GM19463 (cell line): ENCODE results near the gene RIPK3.
"Not testable (repeated sequence)": the region's sequence is repeated elsewhere in the genome, so short reads cannot be mapped to it uniquely, and the experiment has no call there.

Source experiments
- ATAC-seq: cut with Tn5 transposase; IDR thresholded peaks from one replicate; pipeline ENCODE4 v1.9.1; 2021; ENCODE audit warnings: mild to moderate bottlenecking, moderate library complexity; ENCODE audit not compliant: unreplicated experiment

Gene RIPK3

DNA sequence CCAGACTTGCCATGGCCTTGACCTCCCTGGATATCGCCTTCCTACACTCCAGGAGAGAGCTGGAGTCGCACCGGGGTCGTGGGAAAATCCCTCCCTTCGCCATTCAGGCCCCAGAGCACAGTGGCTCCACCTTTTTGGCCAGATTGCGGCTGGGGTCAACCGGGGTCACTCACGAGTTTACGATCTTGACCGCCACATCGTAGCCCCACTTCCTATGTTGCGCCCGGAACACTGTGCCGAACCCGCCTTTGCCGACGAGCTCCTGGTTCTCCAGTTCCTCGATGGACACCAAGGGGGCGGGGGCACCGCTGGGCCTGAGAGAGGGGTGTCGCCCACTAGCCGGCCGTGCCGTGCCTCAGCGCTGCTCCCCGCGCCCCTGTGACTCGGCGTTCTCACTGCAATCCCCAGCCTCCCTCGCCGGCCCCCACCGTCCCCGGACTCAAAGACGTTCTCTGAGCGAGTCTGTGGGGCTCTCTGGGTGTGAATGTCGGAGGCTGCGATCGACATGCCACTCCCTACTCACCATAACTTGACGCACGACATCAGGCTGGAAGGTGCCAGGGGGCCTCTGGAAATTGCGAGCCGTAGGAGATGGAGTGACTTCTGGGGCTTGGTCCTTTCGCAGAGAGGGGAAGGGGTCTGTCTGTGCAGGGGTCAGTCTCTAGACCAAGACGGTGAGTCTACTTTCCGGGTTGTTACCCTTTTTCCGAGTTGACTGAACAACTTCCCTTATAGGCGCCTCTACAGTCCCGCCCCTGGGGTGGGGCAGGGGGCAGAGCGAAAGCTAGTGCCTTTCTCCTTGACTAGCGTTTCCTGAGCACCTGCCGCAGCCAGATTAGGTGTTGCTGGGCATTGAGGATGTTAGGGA lies at the start of gene RIPK3:
RIPK3 (minus strand) TSS at position 708 of the 868 bp plus-strand sequence; CDS start at position 543, 165 bp downstream.
- peak; percentile 90 for ATAC-seq

DNA sequence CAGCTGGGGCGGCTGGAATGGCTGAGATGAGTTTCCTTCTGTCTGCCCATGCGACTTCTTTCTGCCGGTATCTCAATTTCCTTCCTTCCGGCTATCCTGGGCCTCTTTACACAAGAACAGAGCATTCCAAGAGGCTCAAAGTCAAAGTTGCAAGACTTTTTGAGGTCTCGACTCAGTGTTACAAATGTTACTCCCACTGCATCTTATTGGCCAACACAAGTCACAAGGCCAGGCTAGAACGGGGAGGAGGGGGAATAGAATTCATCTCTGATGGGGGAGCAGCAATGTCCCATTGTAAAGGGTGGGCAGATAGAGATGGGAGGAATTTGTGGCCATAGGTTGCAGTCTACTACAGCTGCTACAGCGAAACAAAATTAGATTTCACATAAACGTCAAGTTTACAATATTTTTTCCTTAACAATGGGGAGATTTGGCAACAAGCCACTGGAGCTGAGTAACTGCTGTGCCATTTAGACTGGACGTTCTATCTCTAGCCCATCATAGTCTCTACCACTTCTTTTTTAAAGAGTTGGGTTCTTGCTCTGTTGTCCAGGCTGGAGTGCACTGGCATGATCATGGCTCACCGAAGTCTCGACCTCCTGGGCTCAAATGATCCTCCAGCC lies 49.5 kb upstream of the RIPK3 start:
- ATAC-seq, result no peak

DNA sequence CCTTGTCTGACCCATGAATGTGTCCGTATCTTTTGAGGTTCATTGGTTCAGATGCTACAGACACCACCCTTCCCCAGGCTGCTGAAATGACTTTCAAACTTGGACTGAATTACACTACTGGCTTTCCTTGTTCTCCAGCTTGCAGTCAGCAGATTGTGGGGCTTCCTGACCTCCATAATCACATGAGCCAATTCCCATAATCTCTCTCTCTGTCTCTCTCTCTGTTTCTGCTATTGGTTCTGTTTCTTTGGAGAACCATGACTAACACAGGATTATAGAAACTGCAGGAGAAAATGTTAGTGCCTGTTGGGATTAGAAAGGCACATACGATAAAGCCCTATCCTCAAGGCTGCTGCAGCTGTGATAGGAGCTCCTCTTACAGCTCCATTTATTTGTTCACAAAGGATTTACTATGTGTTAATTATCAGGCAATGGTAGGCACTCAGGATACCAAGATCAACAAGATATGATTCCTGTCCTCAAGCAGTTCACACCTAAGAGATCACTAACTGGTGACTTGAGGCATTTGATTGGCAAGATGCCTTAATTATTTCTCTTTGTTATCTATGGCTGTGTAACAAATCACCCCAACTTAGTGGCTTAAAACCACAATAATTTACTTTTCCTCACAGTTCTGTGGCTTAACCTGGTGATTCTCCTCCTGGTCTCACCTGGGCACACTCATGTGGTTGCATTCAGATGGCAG lies 48.8 kb upstream of the RIPK3 start:
- no peak for ATAC-seq

DNA sequence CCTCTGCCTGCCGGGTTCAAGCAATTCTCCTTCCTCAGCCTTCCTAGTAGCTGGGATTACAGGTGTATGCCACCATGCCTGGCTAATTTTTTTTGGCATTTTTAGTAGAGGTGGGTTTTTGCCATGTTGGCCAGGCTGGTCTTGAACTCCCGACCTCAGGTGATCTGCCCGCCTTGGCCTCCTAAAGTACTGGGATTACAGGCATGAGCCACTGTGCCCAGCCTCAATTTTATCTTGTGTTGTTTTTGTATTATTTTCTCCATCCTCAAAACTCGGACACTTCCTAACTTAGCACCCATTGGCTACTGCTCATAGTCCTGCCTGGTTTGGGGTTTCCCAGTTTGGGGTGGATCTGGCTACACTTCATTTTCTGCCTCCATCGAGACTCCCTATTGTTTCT lies 47.8 kb upstream of the RIPK3 start:
- ATAC-seq, result not testable (repeated sequence)

DNA sequence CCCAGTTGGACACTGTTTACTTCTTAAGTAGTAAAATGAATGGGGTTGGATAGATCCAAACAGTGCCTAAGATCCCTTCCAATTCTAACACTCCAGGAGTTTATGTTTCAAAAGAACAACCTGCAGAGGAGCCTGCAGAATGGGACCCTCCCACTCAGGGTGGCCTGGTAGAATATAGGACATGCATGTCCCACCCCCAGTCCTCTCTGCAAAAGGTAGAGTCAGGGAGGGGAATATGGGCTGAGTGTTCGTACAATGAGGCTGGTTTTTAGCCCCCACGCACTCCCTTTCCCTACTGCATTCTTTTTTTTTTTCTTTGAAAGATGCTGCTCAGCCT lies 47.2 kb upstream of the RIPK3 start:
- ATAC-seq, result no peak

DNA sequence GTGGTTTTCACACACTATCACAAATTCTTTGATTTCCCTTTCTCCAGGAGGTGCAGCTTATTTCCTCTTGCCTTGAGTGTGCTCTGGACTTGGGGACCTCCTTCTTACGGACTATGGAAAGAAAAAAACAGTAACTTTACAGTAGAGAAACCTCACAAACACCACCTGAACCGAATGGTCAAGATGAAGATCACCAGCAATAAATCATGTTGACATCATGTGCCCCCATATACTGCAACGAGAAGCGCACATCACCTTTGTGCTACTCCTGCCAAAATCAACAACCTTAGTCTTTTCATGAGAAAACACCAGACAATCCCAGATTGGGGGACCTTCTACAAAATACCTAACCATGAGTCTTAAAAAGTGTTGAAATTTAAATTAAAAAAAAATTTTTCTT lies 45.7 kb upstream of the RIPK3 start:
- ATAC-seq, result no peak

- no peak for ATAC-seq
These were observed 44.4 kb upstream of the RIPK3 start for GRCh38 chr14:24384169-24384568.

DNA sequence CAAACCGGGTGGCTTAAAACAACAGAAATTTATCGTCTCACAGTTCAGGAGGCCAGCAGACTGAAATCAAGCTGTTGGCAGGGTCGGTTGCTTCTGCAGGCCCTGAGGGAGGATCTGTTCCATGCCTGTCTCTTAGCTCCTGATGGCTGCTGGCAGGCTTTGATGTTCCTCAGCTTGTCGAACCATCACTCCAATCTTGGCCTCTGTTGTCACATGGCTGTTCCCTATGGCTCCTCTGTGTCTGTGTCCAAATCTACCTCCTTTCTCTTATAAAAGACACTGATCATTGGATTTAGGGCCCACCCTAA lies 42.2 kb upstream of the RIPK3 start:
- no peak for ATAC-seq

DNA sequence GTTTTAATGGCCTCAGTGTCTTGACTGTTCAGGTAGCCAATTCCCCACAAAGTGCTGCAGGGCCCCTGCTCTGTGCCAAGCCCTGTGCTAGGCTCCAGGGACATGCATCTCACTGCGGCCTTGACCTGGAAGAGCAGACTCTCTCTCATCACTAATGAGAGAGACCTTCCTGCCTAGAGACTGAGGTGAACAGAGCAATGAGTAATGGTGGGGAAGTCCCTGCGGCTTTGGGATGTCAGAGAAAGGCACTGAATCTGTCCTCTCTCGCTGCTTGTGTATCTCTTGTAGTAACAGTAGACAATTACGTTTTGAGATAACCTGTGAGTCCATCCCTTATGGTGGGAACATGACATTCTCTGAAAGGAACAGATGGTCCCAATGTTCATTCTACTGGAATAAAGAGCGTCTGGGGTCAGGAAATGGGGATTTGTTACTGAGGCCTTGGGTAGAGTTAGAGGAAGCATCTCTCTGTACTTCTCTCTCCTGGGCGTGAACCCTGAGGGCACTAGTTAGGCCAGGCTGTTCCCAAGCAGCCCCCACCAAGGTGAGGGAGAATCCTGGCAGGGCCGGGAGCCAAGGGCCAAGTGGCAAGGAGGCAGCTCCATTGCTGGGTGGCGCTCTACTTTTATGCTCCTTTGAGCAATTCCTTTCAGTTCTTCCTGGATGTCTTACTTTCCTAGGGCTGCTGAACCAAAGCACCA lies 41.7 kb upstream of the RIPK3 start:
- no peak for ATAC-seq

DNA sequence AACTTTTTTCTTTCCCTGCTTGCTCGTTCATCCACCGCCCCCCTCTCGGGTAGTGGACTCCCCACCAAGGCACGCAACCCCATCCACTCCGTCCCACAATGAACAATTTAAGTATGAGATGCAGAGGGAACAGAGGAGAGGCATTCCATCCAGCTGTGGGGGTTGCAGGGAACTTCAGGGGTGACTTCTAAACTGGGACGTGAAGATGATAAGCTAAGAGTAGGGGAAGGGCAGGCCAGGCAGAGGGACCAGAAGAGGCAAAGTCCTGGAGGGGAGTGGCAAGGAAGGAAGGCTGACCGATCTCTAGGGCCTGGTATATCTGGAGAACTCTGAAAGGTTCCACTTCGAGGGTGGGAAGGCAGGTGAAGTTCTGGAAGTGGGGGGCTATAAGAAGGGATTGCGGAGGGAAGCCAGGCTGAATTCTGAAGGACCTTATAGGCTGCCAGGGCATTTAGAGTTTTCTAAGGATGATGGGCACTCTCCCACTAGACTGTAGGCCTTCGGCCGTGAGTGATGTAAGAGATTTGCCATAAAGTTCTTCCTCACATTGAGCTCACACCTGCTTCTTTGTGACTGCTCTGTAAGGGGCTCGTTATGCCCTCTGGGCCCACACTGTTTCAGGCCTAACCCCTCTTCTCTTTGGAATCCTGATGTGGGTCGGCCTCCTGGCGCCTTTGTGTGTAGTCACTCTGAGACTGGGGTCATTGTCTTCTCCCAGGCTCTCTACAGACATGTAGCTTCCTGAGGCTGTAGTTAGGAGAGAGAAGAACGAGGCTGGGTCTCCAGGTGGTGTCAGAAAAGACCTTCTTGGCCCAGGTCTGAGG lies 40.3 kb upstream of the RIPK3 start:
- no peak for ATAC-seq

DNA sequence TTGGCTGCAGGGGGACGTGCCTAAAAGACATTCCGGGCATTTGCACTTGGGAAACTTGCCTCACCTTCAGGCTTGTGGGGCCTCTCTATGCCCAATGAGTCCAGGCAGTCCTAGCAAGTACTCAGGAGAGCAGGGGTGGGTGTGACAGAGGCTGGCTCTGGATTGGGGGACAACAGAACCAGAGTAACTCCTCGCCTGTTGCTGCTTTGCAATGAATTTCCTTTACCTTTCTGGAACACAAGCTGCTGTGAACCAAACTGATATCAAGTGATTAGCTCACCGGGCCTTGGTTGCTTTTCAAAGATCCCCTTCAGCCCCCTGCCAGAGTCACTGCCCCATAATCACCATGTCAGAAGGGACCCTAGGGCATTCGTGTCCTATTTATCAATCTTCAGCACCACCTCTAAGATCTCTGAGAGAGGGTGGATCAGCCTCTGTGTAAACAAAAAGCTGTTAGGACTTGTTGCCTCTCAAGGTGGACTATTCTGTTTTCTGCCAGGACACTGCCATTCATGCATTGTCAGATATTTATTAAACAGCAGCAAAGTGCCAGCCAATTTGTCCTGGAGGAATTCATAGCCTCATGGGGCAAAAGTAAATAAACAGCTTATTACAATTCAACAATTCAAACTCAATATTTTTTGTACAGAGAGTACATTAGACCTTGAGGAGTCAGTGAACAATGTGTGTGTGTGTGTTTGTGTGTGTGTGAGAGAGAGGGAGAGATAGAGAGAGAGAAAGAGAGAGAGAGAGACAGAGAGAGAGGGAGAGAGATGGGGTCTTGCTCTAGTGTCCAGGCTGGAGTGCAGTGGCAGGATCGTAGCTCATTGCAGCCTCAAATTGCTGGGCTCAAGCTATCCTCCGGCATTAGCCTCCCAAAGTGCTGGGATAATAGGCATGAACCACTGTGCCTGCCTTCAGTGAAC lies 39.5 kb upstream of the RIPK3 start:
- no peak for ATAC-seq

DNA sequence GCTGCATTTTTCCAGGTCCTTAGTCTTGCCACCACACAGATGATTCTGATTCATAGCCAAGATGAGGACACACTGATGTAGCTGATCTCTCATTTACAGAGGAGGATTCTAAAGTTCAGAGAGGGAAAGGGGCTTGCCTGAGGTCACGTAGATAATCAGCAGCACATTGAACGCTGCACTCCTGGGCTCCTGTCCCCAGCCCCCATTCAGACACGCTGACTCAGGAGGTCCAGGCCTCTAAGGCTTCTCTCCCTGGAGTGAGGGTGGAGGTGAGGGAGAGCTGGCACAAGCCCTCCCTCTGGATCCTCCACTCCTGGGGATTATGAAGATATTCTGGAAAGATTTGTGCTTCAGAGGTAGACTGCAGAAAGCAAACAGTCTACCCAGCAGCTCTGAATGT lies 38.5 kb upstream of the RIPK3 start:
- ATAC-seq, result no peak

GRCh38 chr14:24377657-24378056 lies 37.9 kb upstream of the RIPK3 start:
- no peak for ATAC-seq

DNA sequence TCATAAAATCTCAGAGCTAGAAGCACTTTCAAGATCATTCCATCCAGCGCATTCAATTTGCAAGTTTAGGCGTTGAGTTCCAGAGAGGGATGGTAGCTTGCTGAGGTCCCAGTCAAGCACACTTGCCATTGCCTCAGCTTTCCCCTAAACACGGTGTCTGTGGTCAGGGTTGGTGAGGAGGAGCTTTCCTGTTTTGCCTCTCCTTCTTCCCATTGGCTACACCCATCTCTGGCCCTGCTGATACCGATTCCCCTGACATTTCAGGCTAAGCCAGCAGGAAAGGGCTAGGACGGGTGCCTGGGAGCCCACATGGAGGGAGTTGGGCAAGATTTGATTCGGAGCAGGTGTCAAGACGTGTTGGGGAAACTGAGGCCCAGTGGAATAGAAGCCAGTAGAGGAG lies 37.3 kb upstream of the RIPK3 start:
- no peak for ATAC-seq

- ATAC-seq, result no peak
These were observed 36.8 kb upstream of the RIPK3 start for GRCh38 chr14:24376448-24377070.

GRCh38 chr14:24372701-24373416 lies 33.1 kb upstream of the RIPK3 start:
- no peak for ATAC-seq

DNA sequence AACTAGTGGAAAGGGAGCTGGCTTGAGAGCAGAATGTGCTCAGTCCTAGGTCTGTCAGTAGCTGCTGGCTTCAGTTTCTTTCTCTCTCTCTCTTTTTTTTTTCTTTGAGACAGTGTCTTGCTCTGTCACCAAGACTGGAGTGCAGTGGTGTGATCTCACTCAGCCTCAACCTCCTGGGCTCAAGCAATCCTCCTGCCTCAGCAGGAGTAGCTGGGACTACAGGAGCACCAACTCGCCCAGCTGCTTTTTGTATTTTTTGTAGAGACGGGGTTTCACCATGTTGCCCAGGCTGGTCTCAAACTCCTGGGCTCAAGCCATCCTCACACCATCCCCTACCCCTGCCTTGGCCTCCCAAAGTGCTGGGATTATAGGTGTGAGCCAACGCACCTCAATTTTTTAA lies 31.8 kb upstream of the RIPK3 start:
- ATAC-seq, result not testable (repeated sequence)

GRCh38 chr14:24370748-24371147 lies 31.0 kb upstream of the RIPK3 start:
- ATAC-seq, result no peak
